Posterior cingulate gyrus (tissue), 11 donors: ENCODE data around the gene SLC13A2.
A peak's percentile ranks its signal among the peaks of the same experiment; 100 is the strongest.

Experiments
- DNase-seq, 10 donors: peaks; one replicate each; pipeline versions ENCODE4 v3.0.0 to v3.0.0-alpha.2; 2020 to 2021; ENCODE audit warnings: mixed read lengths in 3 of 10
- intact Hi-C: fragments of 100-400 bp; cut with DNase I; formaldehyde crosslinking; loops from one replicate; pipeline ENCODE4 v1.15.1; 2023

SLC13A2 gene

GRCh38 chr17:28491286-28491685 is 17.8 kb downstream of the SLC13A2 start:
- DNase-seq = peak in 1 of 10 donors; percentile 55
- intact Hi-C loops = no loop called here

GRCh38 chr17:28491860-28492259 is 18.4 kb downstream of the SLC13A2 start:
- peak in 1 of 10 donors; percentile 12 for DNase-seq

GRCh38 chr17:28492352-28493310 is 19.2 kb downstream of the SLC13A2 start:
- DNase-seq = no peak
- intact Hi-C loops = no loop called here

More at GRCh38 chr17:28491860-28492259, 18.4 kb downstream of the SLC13A2 start:
- intact Hi-C loops = no loop called here

- no peak for DNase-seq
- intact Hi-C loops = no loop called here
These were observed 20.0 kb downstream of the SLC13A2 start for GRCh38 chr17:28493460-28493859.

GRCh38 chr17:28494445-28495188 is 21.2 kb downstream of the SLC13A2 start:
- DNase-seq = peak; percentile 51 to 97 (median 82)
- intact Hi-C loops = loop anchor here (1.0 to 2.0 kb wide), 2 partner anchors 46 to 118 kb away; no protein-coding TSS in a partner anchor

- intact Hi-C loops = loop anchor here (2.0 kb wide), 1 partner anchor 117 kb away; no protein-coding TSS in a partner anchor
- DNase-seq = no peak
These were observed 22.2 kb downstream of the SLC13A2 start for GRCh38 chr17:28495635-28496034.

- peak in 1 of 10 donors; percentile 30 for DNase-seq
- intact Hi-C loops = no loop called here
These were observed 24.5 kb downstream of the SLC13A2 start for GRCh38 chr17:28497931-28498330.

GRCh38 chr17:28498652-28499363 is 25.4 kb downstream of the SLC13A2 start:
- DNase-seq = peak in 1 of 10 donors; percentile 28
- intact Hi-C loops = no loop called here

GRCh38 chr17:28499364-28499664 is 25.9 kb downstream of the SLC13A2 start:
- DNase-seq = no peak
- intact Hi-C loops = no loop called here

- intact Hi-C loops = no loop called here
- peak in 1 of 10 donors; percentile 59 for DNase-seq
These were observed 26.4 kb downstream of the SLC13A2 start for GRCh38 chr17:28499684-28500357.

GRCh38 chr17:28500712-28501379 is 27.4 kb downstream of the SLC13A2 start:
- peak in 2 of 10 donors; percentile 30 to 62 for DNase-seq
- intact Hi-C loops = no loop called here

GRCh38 chr17:28501421-28502284 is 28.2 kb downstream of the SLC13A2 start:
- intact Hi-C loops = no loop called here
- DNase-seq = peak in 1 of 10 donors; percentile 58

- intact Hi-C loops = no loop called here
- DNase-seq = peak in 1 of 10 donors; percentile 39
These were observed 30.0 kb downstream of the SLC13A2 start for GRCh38 chr17:28503420-28503819.

GRCh38 chr17:28505986-28506665 is 32.7 kb downstream of the SLC13A2 start, which contains the start of gene FOXN1:
Gene FOXN1 (plus strand): TSS chr17:28506348. CDS start chr17:28523970, 17,622 bp downstream.
- peak in 2 of 10 donors; percentile 46 to 72 for DNase-seq
- intact Hi-C loops = no loop called here

GRCh38 chr17:28506763-28507487 is 33.5 kb downstream of the SLC13A2 start:
- DNase-seq = peak in 2 of 10 donors; percentile 43 to 55
- intact Hi-C loops = no loop called here

GRCh38 chr17:28507567-28508203 is 34.2 kb downstream of the SLC13A2 start:
- intact Hi-C loops = no loop called here
- peak in 2 of 10 donors; percentile 53 to 59 for DNase-seq
